GM10248 (cell line): ENCODE results near the gene ACOX1.
"Not testable (repeated sequence)": the region's sequence is repeated elsewhere in the genome, so short reads cannot be mapped to it uniquely, and the experiment has no call there.

ENCODE experiments used
- CTCF ChIA-PET: fragments of 300-600 bp; sonication (Branson Sonifier 250); formaldehyde crosslinking; extraction: SDS; loops from one replicate; lab custom pipeline; 2021; ENCODE audit warnings: antibody characterized with exemption; lab: Yijun Ruan, JAX
- POLR2A ChIA-PET: fragments of 350-650 bp; sonication (Branson Sonifier 250); formaldehyde crosslinking; extraction: SDS; loops from one replicate; lab custom pipeline; 2020; ENCODE audit warnings: antibody characterized with exemption; lab: Yijun Ruan, JAX
- DNase-seq: peaks from one replicate; pipeline ENCODE4 v3.0.0; 2012; ENCODE audit errors: extremely low spot score
- TF ChIP-seq, protein P1 (sequence below): IDR thresholded peaks from 2 replicates; pipeline ENCODE4 v1.5.1; 2012; ENCODE audit warnings: mild to moderate bottlenecking, low read depth; ENCODE audit errors: extremely low read depth, missing control alignments, control extremely low read depth

Gene ACOX1

DNA sequence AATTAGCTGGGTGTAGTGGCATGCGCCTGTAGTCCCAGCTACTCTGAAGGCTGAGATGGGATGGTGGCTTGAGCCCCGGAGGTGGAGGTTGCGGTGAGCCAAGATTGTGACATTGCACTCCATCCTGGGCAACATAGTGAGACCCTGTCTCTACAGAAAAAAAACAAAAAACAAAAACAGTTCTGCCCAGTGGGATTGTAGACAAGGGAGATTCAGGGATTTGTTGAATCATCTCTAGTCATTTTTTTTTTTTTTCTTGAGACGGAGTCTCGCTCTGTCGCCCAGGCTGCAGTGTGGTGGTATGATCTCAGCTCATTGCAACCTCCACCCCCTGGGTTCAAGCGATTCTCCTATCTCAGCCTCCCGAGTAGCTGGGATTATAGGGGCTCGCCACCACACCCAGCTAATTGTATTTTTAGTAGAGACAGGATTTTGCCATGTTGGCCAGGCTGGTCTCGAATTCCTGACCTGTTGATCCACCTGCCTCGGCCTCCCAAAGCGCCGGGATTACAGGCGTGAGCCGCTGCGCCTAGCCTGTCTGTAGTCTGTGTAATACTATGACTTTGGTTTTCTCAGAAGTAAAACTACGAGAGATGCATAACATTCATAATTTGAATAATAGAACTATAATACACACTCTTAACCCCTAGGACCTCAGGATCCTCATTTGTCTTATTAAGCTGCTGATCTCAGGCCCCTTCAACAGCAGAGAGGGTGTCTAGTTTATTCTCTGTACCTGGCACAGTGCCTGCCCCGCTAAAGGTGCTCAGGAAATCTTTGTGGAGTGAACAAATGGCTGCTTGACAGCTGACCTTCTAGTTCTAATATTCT is 1.4 kb upstream of the ACOX1 start:
- DNase-seq, result no peak
- CTCF ChIA-PET, result interaction anchor here (1.0 to 1.8 kb wide), 4 partner anchors 11 to 34 kb away, joined by 5 to 6 read pairs (median 5); partner anchors contain the start of gene CDK3
- POLR2A ChIA-PET, result interaction anchor here (0.5 to 0.7 kb wide), 6 partner anchors 9 to 720 kb away, joined by 3 to 8 read pairs (median 4); no protein-coding TSS in a partner anchor
- TF ChIP-seq, protein P1, sequence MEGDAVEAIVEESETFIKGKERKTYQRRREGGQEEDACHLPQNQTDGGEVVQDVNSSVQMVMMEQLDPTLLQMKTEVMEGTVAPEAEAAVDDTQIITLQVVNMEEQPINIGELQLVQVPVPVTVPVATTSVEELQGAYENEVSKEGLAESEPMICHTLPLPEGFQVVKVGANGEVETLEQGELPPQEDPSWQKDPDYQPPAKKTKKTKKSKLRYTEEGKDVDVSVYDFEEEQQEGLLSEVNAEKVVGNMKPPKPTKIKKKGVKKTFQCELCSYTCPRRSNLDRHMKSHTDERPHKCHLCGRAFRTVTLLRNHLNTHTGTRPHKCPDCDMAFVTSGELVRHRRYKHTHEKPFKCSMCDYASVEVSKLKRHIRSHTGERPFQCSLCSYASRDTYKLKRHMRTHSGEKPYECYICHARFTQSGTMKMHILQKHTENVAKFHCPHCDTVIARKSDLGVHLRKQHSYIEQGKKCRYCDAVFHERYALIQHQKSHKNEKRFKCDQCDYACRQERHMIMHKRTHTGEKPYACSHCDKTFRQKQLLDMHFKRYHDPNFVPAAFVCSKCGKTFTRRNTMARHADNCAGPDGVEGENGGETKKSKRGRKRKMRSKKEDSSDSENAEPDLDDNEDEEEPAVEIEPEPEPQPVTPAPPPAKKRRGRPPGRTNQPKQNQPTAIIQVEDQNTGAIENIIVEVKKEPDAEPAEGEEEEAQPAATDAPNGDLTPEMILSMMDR, result no peak

DNA sequence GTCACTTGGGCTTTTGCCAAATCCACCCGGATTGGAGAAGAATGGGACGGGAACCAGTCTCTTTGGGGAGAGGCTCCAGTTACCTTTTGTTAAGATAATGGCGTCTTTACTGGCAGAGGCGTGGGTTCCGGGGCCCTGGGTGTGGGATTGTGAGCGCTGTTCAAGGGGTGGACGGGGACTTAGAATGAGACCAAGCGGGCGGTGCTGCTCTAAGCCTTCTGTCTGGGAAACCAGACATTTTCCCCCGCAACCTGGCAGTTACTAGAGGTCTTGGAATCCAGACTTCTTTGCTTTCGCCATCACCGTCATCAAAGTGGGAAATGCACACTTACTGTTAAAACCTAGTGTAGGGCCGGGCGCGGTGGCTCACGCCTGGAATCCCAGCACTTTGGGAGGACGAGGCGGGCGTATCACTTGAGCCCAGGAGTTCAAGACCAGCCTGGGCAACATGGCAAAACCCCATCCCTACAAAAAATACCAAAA is 780 bp upstream of the ACOX1 start:
- POLR2A ChIA-PET, result interaction anchor here (0.5 to 0.7 kb wide), 2 partner anchors 30 to 64 kb away, joined by 3 to 7 read pairs; no protein-coding TSS in a partner anchor
- CTCF ChIA-PET, result interaction anchor here (1.1 to 1.5 kb wide), 2 partner anchors 12 to 20 kb away, joined by 5 read pairs; partner anchors contain the start of gene CDK3
- no peak for DNase-seq
- TF ChIP-seq, protein P1, result no peak

DNA sequence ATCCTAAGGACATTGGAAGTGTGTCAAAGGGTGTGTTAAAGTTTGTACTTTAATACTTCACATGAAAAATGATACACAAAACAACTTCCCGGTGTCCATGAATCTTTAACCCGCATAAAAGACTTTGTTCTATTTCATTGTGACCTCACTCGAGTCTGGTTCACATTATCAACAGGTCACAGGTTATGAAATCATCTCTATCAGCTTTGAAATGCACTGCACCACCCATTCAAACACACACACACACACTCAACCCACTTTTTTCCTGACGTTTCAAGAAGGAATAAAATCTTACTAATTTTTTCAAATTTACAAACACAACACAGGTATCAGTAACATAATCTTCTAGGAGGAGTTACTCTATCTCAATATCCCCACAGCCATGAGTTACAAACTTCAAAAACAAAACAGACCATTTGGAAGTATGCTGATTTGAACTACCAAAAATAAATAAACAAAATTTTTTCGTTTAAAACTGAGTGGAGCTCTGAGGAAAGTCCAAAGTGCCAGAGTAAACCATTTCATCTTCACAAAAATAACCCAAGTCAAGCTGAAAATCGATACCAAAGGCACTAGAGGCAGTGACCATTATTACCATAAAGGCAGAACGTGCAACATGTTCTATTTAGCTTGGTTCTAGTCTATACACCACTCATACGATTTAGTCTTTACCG is 2.7 kb downstream of the ACOX1 start:
- no peak for DNase-seq
- TF ChIP-seq, protein P1, result no peak
- CTCF ChIA-PET, result interaction anchor here (1.3 kb wide), 2 partner anchors 38 to 71 kb away, joined by 5 to 7 read pairs; partner anchors contain the start of gene MRPL38
- POLR2A ChIA-PET, result no interaction called here

DNA sequence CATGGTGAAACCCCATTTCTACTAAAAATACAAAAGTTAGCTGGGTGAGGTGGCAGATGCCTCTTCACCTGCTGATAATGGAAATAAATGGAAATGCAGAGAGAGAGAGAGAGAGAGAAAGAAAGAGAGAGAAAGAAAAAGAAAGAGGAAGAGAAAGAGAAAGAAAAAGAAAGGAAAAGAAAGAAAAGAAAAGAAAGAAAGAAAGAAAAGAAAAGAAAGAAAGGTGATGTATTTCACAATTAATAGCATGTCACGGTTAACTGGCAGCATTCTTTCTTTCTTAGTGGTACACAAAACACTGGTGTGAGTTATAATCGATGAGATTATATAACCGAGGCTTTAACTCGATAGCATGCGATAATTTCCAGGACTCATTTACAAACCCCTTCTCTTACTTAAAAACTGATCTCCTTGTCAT is 3.2 kb downstream of the ACOX1 start:
- TF ChIP-seq, protein P1, result no peak
- no peak for DNase-seq
- POLR2A ChIA-PET, result no interaction called here
- CTCF ChIA-PET, result no interaction called here

DNA sequence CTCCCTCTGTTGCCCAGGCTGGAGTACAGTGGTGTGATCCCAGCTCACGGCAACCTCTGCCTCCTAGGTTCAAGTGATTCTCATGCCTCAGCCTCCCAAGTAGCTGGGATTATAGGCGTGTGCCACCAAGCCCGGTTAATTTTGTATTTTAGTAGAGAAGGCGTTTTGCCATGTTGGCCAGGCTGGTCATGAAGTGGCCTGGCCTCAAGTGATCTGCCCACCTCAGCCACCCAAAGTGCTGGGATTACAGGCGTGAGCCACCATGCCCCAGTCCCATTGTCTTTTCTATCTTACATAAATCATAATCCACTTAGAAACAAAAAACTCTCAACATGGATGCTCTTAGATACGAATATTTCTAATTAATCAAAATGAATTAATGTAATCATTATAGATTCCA is 3.8 kb downstream of the ACOX1 start:
- POLR2A ChIA-PET, result interaction anchor here (0.7 kb wide), 1 partner anchor 11 kb away, joined by 4 read pairs; no protein-coding TSS in a partner anchor
- DNase-seq, CTCF ChIA-PET: not testable (repeated sequence)

DNA sequence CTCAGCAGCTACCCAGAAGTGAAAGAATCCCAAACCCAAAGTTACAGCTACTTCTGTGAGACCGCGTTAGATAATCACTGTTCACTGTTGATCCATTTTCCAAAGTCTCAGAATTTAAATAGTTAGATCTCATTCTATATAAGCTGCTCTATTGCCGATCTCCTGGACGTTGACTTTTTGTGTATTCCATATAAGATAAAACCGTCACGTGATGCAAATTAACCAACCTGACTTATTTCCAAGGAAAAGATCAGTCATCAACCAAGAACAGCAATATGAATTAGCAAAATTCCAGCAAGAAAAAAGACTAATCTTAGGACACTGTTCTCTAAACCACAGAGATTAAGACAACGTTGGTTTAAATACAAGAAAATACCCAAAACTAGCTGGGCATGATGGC is 8.3 kb downstream of the ACOX1 start:
- DNase-seq, result no peak
- POLR2A ChIA-PET, result no interaction called here
- CTCF ChIA-PET, result interaction anchor here (1.1 kb wide), 1 partner anchor 29 kb away, joined by 4 read pairs; no protein-coding TSS in a partner anchor
- TF ChIP-seq, protein P1, result no peak
